IMR-90 (cell line): ENCODE results near the gene RAB28. TPM values are rescaled to one million over a fixed set of nuclear protein-coding genes. Genes with fewer than 3 reads are reported as not detected.

Source experiments
- ATAC-seq: fragments of 200-7000 bp; cut with Tn5 transposase; 2 replicates; pipeline ENCODE4 v1.9.1; 2020; ENCODE audit warnings: low read depth, mild to moderate bottlenecking, moderate library complexity
- BruUV-seq: library from RNA; stranded (reverse); fragments of 400-500 nt; replicated peaks from 2 replicates; lab custom pipeline; 2021; lab: Mats Ljungman, UMichigan
- CTCF ChIA-PET: fragments of 300-600 bp; formaldehyde crosslinking; extraction: SDS; loops from one replicate; lab custom pipeline; 2021; ENCODE audit warnings: antibody characterized with exemption; lab: Yijun Ruan, JAX
- POLR2A ChIA-PET: fragments of 300-600 bp; sonication (Branson Sonifier 250); formaldehyde crosslinking; loops from one replicate; lab custom pipeline; 2022; ENCODE audit warnings: antibody characterized with exemption; ENCODE audit not compliant: unreplicated experiment; lab: Charles Lee
- DNase-seq: peaks from one replicate; pipeline ENCODE4 v3.0.0; 2013
- H2AFZ ChIP-seq: replicated peaks from 2 replicates; pipeline ENCODE3; 2013; ENCODE audit warnings: low read length, mild to moderate bottlenecking; ENCODE audit not compliant: poor library complexity
- H2AK5ac ChIP-seq: 2 replicates; pipeline ENCODE4 v1.6.1; 2013; ENCODE audit warnings: low read depth, low read length, inconsistent platforms
- H2AK9ac ChIP-seq: replicated peaks from 2 replicates; pipeline ENCODE3; 2013; ENCODE audit warnings: mild to moderate bottlenecking, low read depth, low read length, moderate library complexity; ENCODE audit not compliant: poor library complexity
- H2BK120ac ChIP-seq: 2 replicates; pipeline ENCODE4 v1.6.1; 2013; ENCODE audit warnings: low read depth, low read length, inconsistent platforms
- H2BK15ac ChIP-seq: 3 replicates; pipeline ENCODE4 v1.6.1; 2013; ENCODE audit warnings: low read depth, low read length, inconsistent platforms
- H2BK20ac ChIP-seq: 2 replicates; pipeline ENCODE4 v1.6.1; 2013; ENCODE audit warnings: low read depth, mild to moderate bottlenecking, inconsistent platforms, low read length, moderate library complexity
- H2BK5ac ChIP-seq: 2 replicates; pipeline ENCODE4 v1.6.1; 2013; ENCODE audit warnings: mild to moderate bottlenecking, low read depth, low read length, inconsistent platforms; ENCODE audit not compliant: poor library complexity, severe bottlenecking
- H3K14ac ChIP-seq: replicated peaks from 2 replicates; pipeline ENCODE4 v1.6.1; 2013; ENCODE audit warnings: low read depth, low read length, inconsistent platforms
- H3K18ac ChIP-seq: 2 replicates; pipeline ENCODE4 v1.6.1; 2013; ENCODE audit warnings: low read depth, low read length, control low read depth
- H3K23ac ChIP-seq: 2 replicates; pipeline ENCODE4 v1.6.1; 2013; ENCODE audit warnings: low read depth, low read length, inconsistent platforms
- H3K27ac ChIP-seq: 2 replicates; pipeline ENCODE4 v1.5.1; 2013; ENCODE audit warnings: mild to moderate bottlenecking, control low read depth, low read length; ENCODE audit not compliant: insufficient read depth
- H3K27me3 ChIP-seq: 2 replicates; pipeline ENCODE4 v1.6.1; 2013; ENCODE audit warnings: low read length; ENCODE audit not compliant: control insufficient read depth, insufficient read depth
- H3K36me3 ChIP-seq: 2 replicates; pipeline ENCODE4 v1.6.1; 2013; ENCODE audit warnings: low read length, mixed read lengths; ENCODE audit not compliant: control insufficient read depth, insufficient read depth
- H3K4ac ChIP-seq: 2 replicates; pipeline ENCODE4 v1.6.1; 2013; ENCODE audit warnings: low read depth, low read length, inconsistent platforms
- H3K4me1 ChIP-seq: 2 replicates; pipeline ENCODE4 v1.6.1; 2013; ENCODE audit warnings: low read length, mixed read lengths; ENCODE audit not compliant: control insufficient read depth, insufficient read depth
- H3K4me2 ChIP-seq: 2 replicates; pipeline ENCODE4 v1.6.1; 2013; ENCODE audit warnings: low read depth, mild to moderate bottlenecking, control low read depth, low read length, moderate library complexity
- H3K4me3 ChIP-seq: 2 replicates; pipeline ENCODE4 v1.5.1; 2013; ENCODE audit warnings: low read depth, mild to moderate bottlenecking, control low read depth, low read length, moderate library complexity; ENCODE audit not compliant: insufficient read depth
- H3K56ac ChIP-seq: 2 replicates; pipeline ENCODE4 v1.6.1; 2013; ENCODE audit warnings: low read length, inconsistent platforms; ENCODE audit not compliant: insufficient read depth; ENCODE audit errors: extremely low read depth
- H3K79me1 ChIP-seq, 2 experiments: 2 replicates each; pipeline ENCODE4 v1.6.1; 2013; ENCODE audit warnings: low read length in 2 of 2, inconsistent platforms in 1 of 2, low read depth in 1 of 2
- H3K9ac ChIP-seq: 2 replicates; pipeline ENCODE4 v1.6.1; 2013; ENCODE audit warnings: low read depth, low read length, control low read depth
- H3K9me1 ChIP-seq: 2 replicates; pipeline ENCODE4 v1.6.1; 2013; ENCODE audit warnings: low read length, inconsistent platforms; ENCODE audit not compliant: insufficient read depth
- H3K9me3 ChIP-seq: 2 replicates; pipeline ENCODE4 v1.6.1; 2013; ENCODE audit warnings: low read length; ENCODE audit not compliant: control insufficient read depth, insufficient read depth
- H4K20me1 ChIP-seq: 2 replicates; pipeline ENCODE4 v1.6.1; 2013; ENCODE audit warnings: low read length, inconsistent platforms; ENCODE audit not compliant: insufficient read depth
- H4K5ac ChIP-seq: 2 replicates; pipeline ENCODE4 v1.6.1; 2013; ENCODE audit warnings: mild to moderate bottlenecking, low read depth, low read length, control low read depth
- H4K8ac ChIP-seq, 2 experiments: 2 replicates each; pipeline ENCODE4 v1.6.1; 2013; ENCODE audit warnings: low read depth in 2 of 2, low read length in 2 of 2, control low read depth in 1 of 2, inconsistent platforms in 1 of 2
- H4K91ac ChIP-seq: 2 replicates; pipeline ENCODE4 v1.6.1; 2013; ENCODE audit warnings: low read depth, low read length, inconsistent platforms; ENCODE audit not compliant: insufficient read depth
- CHD1 ChIP-seq: IDR thresholded peaks from 2 replicates; pipeline ENCODE4 v1.6.1; 2012; ENCODE audit warnings: low read depth, low read length, improper control_type of control experiment
- MAFK ChIP-seq: IDR thresholded peaks from 2 replicates; pipeline ENCODE4 v1.6.1; 2012; ENCODE audit warnings: low read depth, low read length, improper control_type of control experiment
- NFE2L2 ChIP-seq: fragments of 150-350 bp; IDR thresholded peaks from 2 replicates; pipeline ENCODE4 v1.6.1; 2016; ENCODE audit warnings: low read depth, mild to moderate bottlenecking, low read length
- POLR2A ChIP-seq: IDR thresholded peaks from 2 replicates; pipeline ENCODE4 v1.6.1; 2012; ENCODE audit warnings: mild to moderate bottlenecking, low read depth, low read length
- dilution Hi-C: fragments of 300-500 bp; cut with HindIII; formaldehyde crosslinking; loops from one replicate; pipeline ENCODE4 v1.14.3; 2018; ENCODE audit warnings: low sequenced_read_pairs; ENCODE audit not compliant: unreplicated experiment
- in situ Hi-C: fragments of 300-500 bp; cut with MboI; formaldehyde crosslinking; loops from 3 replicates; pipeline ENCODE4 v1.14.3; 2019; ENCODE audit warnings: low sequenced_read_pairs, inconsistent platforms, mixed read lengths
- intact Hi-C: fragments of 100-400 bp; cut with micrococcal nuclease; formaldehyde crosslinking; loops from 2 replicates; pipeline ENCODE4 v1.10.0; 2022
- polyA plus RNA-seq, 3 experiments: library from polyadenylated mRNA; depleted of rRNA; stranded (reverse); fragments of >200 nt; gene quantifications; 2 replicates each; pipeline ENCODE4 v1.2.3, GENCODE V29; 2012; ENCODE audit warnings: low replicate concordance in 1 of 3
- total RNA-seq: library from RNA; depleted of rRNA; stranded (reverse); fragments of >200 nt; gene quantifications from 2 replicates; pipeline ENCODE4 v1.2.3, GENCODE V29; 2012

Gene RAB28
- total and polyA plus RNA-seq, 2 of the 4 experiments (the other 2 are of a cell fraction), result 7.5 to 10.8 TPM

GRCh38 chr4:13399257-13399656 is 84.9 kb downstream of the RAB28 start:
- ChIA-PET POLR2A (no interaction called here), CTCF (no interaction called here)
- Histone ChIP-seq H2BK5ac (no peak overlapping the region), H3K9me1 (no peaks in the 10 kb centered on the region), H3K9ac (no peak overlapping the region), H3K14ac (no peak overlapping the region), H4K5ac (no peak overlapping the region), H2AFZ (no peak overlapping the region), H3K4ac (no peak overlapping the region), H2AK5ac (no peak overlapping the region), H2AK9ac (no peak overlapping the region), H4K20me1 (no peaks in the 10 kb centered on the region), H3K56ac (no peak overlapping the region), H3K18ac (no peak overlapping the region), H3K4me3 (no peak overlapping the region), H2BK120ac (no peak overlapping the region), H3K79me1 (0 out of 4 replicates have a peak, but pooled peaks cover 0 to under 1% of the 10 kb centered on the region in 2 experiments), H3K4me1 (no peaks in the 10 kb centered on the region), H3K27me3 (no peaks in the 10 kb centered on the region), H2BK20ac (no peak overlapping the region), H2BK15ac (no peak overlapping the region), H3K36me3 (no peaks in the 10 kb centered on the region), H3K9me3 (no peaks in the 10 kb centered on the region), H4K8ac (no peak overlapping the region), H3K23ac (no peak overlapping the region), H3K4me2 (no peak overlapping the region), H4K91ac (no peak overlapping the region), H3K27ac (no peak overlapping the region)
- intact Hi-C loops (no loop called here), dilution Hi-C loops (no loop called here), in situ Hi-C loops (no loop called here)
- TF ChIP-seq CHD1, result no peak
- peak; percentile 50; the same call in 1 of the 2 replicates for TF ChIP-seq NFE2L2
- no peak for TF ChIP-seq POLR2A
- peak; percentile 25; the same call in 1 of the 2 replicates for TF ChIP-seq MAFK
- BruUV-seq, result no TSS peak
- DNase-seq (peak; percentile 31), ATAC-seq (peak; percentile 70)
